GM19328 (cell line): ENCODE measurements around the gene PLCB4.
"Not testable (repeated sequence)": the region's sequence is repeated elsewhere in the genome, so short reads cannot be mapped to it uniquely, and the experiment has no call there.

Experiments used
- ATAC-seq: cut with Tn5 transposase; IDR thresholded peaks from one replicate; pipeline ENCODE4 v1.9.1; 2021; ENCODE audit warnings: mild to moderate bottlenecking, moderate library complexity; ENCODE audit not compliant: unreplicated experiment

The PLCB4 gene

DNA sequence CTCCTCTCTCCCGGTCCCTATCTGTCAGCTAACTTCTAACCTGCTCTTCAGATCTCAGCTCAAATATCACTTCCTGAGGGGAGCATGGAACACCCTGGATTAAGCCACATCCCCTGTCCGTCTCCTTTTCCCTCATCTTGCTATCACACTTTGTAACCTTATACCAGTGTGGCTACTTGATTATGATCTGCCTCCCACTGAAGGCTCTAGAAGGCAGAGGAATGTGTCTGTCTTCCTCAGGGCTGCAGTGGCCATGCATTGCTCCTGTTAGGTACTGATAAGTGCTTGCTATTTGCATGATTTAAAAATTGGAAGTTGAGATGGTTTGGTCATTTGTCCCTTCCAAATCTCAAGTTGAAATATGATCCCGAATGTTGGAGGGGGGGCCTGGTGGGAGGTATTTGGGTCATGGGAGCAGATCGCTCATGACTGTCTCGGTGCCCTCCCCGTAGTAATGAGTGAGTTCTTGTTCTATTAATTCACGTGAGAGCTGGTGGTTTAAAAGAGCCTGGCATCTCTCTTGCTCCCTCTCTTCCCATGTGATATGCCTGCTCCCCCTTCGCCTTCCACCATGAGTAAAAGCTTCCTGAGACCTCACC, 71.4 kb downstream of the PLCB4 start:
- ATAC-seq: no peak

DNA sequence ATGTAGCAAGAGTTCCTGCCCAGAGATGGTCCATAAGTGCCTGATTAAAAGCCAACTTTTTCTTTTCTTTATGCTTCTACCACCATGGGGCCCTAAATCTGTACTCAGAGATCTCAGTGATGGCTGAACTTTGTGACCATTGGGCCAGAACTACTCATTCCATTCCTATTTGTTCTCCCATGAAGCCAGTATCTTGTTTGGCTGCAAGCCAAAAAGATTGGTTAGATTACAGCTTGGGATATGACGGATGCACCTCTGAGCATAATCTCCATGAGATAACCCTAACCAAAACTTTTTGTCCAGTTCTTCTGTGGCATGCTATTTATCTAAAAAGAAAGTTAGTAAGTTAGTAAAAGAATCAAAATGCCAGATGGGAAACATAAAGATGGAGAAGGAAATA, 72.2 kb downstream of the PLCB4 start:
- no peak for ATAC-seq

DNA sequence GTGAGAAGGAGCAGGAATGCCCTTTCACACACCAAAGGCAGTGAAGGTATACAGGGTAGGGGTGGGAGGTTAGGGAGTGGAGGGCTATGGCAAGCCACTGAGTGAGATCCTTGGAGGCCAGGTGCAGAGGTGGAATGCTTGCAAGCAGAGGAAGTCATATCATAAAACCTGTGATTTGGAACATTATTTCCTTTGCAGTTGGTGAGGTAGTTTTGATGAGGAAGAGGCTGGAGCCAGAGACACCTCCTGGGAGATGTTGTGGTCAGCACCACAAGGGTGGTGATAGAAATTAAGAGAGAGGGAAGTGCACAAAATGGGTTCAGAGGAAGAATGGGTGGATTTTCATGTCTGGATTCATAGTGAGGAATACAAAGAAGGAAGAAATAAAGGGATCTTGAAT, 73.0 kb downstream of the PLCB4 start:
- ATAC-seq: no peak

DNA sequence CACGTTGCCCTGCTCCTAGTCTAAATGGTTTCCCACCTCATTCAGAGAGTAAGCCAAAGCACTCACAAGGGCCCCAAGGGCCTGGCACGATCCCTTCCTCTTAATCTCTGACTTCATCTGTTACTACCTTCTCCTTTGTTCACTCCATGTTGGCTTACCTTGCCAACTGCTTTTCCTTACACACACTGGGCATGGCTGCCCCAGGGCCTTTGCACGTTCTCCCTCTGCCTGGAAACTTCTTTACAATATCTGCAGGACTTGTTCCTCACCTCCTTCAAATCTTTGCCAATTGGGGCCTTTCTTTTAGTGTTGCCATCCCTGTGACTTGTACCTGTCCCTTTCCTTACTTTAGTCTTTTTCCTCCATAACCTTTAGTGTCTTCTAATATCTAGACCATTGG, 73.9 kb downstream of the PLCB4 start:
- no peak for ATAC-seq

DNA sequence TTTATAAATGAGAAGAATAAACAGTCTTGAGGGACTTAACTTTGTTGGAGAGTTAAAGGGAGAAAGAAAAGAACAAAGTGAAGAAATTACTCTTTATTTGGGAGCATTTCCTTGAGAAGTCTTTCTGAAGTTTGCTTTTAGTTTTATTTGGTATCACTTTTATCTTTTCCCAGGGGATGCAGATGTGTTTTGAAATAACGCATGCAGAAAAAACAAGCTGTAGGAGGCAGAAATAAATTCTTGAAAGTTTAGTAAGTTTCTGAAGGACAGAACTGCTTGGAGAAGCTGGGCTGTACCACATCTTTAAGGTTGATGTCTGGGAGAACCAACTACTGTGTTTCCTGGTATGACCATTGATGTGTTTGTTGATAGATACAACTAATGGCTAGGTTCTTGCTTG, 75.0 kb downstream of the PLCB4 start:
- ATAC-seq: no peak

DNA sequence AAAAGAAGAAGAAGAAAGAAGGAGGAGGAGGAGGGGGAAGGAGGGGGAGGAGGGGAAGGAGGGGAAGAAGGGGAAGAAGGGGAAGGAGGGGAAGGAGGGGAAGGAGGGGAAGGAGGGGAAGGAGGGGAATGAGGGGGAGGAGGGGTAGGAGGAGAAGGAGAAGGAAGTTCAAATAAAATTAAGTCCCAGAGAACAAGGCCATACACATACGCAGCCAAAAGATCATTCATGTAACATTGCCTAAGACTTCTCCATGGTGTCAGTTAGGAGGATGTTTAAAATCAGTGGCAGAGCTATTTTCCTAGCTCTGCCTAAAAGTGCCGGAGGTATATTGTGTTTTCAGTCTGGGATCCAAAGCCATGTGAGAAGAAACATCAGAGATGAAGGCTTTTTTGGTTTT, 75.8 kb downstream of the PLCB4 start:
- no peak for ATAC-seq

DNA sequence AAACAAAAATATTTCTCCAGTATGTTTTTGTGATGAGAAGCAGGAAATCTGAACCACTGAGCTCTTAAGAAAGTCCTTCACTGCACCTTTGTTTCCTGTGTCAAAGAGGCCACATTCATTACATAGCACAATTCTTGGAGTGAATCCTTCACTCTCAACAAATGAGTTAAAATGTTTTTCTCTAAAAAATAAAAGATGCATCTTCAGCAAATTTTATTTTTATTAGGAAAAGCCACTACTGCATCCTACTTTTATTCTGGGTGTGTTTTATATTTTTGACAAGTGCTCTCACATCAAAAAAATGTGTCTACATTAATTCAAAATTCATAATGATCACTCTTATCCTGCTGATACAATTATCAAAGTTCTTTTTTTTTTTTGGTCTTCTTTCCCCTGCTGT, 76.3 kb downstream of the PLCB4 start:
- ATAC-seq: no peak

DNA sequence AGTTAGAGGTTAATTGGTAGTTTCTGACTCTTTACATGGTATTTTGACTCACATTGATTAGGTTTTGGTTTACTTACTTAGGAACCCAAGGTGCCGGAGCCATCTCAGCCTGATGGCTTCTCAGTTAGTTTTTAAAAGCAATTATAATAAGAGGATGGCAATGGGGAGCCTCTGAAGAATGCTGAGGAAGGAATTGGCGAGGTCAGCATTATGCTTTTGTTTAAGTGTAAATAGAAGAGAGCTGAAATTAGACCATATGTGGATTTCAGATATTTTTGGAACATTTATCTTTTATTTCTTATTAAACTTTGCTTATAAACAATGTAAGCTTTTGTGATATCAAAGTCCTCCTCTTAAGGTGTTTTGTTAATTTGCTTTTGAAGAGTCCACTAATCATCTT, 77.8 kb downstream of the PLCB4 start:
- ATAC-seq: no peak

DNA sequence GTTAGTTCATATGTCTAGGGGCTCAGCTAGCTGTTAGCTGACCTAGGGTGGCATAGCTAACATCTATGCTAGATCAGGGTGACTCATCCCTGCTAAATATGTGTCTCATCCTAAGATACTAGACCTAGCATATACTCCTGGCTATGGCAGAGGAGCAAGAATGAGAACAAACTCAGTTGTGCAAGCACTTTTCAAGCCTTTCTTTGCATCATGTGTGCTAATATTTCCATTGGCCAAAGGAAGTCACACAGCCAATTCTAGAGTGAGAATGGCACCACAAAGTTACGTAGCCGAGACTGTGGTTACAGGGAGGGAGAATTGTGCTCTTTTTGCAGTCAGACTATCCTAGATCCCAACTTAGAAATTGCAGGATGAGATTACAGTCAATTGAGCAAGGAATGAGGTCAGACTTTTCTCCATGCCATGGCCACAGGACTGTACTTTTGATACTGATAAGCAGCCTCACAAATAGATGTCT, 78.7 kb downstream of the PLCB4 start:
- ATAC-seq: no peak

DNA sequence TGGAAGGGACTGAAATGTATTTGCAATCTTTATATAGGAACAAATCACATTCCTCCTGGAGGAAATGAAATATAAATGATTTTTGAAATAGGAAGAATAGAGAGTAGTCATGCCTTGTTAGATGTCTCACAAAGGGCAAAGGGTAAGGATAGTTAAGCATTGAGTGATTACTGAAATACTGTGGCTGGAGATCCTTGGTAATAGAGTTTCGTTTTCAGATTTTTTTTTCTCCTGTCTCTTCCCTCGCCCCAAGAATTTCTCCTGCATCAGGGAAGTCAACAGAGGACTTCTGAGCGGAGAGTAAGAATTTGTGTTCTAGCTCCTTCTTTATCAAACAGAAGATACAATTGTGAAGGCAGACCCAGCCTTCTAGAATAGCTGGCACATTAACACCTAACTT, 79.4 kb downstream of the PLCB4 start:
- ATAC-seq: no peak

DNA sequence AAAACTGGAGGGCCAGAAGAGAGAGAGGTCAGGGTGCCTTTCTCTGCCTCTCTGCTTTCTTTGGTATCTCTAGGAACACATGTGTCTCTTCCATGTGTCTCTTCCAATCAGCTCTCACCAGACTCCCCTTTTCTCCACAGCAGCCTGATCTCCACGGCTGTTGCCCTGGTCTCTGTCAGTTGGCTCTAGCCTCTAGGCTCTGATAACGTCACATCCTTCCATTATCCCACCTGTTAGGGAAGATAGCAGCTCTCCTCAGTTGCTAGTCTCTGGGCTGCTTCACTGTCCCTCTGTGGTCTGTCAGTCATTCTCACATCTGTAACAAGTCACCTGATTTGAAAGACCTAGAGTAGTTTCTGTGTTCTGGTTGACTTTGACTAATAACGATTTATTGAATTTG, 80.2 kb downstream of the PLCB4 start:
- ATAC-seq: no peak

DNA sequence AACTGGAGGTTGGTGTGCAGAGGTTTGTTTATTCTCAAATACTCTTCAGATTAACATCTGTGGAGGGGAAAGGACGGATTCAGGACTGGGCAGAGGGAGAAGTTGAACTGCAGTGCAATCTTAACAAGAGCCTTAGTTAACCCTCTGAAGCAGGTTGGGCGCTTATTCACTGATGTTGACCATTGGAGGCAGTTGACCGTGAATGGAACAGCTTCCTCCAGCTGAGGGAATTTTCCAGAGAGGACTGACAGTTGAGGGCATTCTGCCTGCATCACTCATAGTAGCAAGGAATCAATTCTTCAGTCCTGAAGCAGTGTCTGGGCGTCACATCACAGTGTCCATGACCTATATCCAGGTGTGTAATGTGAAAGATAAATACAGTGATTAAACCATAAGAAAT, 80.9 kb downstream of the PLCB4 start:
- no peak for ATAC-seq

DNA sequence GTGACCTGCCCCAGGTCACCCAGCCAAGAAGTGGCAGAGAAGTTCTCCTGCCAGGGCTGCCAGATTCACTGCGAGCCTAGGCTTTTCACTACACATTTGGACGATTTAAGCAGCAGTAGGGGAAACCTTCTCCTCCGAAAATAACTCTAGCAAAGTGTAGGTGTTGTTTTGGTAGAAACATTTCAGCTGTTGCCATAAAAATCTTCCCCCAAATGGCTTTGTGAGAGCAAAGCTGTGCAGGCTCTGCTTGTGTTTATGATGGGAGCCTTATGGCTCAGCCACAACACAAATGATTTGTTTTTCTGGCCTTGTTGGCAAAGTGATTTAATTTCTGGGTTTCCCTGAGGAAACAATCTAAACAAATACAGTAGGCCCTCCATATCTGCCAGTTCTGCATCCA, 81.8 kb downstream of the PLCB4 start:
- ATAC-seq: no peak

DNA sequence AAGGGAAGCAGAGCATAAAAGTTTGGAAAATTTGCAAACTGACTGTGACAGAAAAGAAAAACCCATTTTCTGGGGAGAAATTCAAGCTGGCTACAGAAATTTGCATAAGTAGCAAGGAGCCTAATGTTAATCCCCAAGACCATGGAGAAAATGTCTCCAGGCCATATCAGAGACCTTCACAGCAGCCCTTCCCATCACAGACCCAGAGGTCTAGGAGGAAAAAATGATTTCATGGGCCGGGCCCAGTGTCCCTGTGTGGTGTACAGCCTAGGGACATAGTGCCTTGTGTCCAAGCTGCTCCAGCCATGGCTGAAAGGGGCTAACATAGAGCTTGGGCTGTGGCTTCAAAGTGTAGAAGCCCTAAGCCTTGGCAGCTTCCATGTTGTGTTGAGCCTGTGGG, 83.3 kb downstream of the PLCB4 start:
- not testable (repeated sequence) for ATAC-seq

DNA sequence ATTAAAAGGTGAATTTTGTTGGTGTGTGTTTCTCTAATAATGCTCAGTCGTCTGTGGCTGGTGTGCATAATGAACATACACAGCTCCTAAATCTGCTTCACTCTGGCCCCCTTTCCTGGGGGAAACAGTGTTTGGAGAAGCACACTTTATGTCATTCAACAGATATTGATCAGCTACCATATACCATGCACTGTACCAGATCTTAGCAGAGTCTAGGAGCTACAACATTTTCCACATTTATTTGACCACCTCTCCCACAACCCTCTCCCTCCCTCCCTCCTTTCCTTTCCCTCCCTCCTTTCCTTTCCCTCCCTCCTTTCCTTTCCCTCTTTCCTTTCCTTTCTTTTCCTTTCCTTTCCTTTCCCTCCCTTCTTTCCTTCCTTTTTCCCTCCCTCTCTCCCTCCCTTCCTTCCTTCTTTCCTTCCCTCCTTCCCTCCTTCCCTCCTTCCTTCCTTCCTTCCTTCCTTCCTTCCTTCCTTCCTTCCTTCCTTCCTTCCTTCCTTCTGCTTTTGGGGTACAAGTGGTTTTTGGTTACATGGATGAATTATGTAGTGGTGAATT, 85.7 kb downstream of the PLCB4 start:
- ATAC-seq: no peak

DNA sequence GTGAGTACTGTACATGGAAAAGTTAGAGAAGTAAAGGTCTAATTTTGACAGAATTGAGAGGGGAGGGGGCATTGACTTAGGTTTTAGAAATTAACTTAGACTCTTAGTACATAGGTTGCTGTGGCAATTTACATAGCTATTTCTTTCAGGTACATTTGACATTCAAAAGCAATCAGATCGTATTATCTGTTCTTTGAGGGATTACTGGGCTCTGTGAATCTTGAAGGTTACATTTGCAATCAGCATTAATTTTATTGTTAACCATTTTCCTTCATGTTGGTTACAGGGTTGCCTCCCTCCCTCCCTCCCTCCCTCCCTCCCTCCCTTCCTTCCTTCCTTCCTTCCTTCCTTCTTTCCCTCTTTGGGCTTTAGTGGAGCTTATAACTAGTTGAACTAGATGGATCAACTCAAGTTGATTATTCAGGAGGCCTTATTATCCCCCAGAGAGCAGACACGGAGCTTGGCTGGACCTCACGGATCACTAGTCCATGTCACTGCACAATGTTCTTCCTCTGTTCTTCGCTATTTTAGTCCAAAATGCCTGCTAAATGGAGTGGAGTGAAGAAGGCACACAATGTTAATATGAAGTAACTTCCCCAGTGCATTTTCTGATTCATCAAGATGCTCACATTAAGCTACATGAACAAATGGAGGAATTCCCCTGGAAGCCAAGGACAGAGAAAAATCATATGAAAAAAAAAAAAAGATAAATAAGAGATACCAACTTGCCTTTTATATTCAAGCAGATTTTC, 87.8 kb downstream of the PLCB4 start:
- no peak for ATAC-seq

DNA sequence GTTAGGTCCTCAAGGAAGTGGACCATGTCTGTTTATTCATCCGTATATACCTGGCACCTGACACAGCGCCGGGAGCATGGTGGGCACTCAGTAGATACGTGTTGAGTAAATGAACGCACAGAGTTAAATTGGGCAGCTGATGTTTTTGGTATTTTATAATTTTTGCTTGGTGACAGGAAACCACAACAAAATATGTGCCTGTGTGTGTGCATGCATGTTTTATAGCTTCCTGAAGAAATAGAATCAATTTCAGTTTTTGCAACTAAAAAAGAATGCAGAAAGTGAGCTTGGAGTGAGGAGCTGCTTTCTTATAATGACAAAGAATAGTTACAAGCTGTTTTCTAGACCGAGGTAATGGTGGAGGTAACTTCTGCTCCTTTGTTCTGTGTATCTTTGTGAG, 91.4 kb downstream of the PLCB4 start:
- ATAC-seq: no peak

DNA sequence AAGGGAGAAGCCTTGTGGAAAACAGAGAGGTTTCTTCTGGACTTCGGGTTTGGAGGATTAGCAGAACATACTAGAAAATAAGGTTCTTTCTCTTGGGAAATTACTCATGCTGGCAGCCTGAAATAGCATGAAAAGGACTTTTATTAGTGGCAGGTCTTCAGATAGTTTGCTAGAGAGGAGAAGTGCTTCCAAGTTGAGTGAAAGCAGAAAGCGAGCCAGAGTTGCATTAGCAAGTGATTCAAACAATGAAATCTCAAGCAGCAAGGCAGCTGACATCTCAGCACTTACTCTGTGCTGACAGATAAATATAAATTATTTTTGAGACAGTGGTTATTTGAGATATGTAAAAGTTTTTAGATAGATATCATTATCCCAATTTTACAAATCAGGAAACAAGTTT, 91.9 kb downstream of the PLCB4 start:
- no peak for ATAC-seq

DNA sequence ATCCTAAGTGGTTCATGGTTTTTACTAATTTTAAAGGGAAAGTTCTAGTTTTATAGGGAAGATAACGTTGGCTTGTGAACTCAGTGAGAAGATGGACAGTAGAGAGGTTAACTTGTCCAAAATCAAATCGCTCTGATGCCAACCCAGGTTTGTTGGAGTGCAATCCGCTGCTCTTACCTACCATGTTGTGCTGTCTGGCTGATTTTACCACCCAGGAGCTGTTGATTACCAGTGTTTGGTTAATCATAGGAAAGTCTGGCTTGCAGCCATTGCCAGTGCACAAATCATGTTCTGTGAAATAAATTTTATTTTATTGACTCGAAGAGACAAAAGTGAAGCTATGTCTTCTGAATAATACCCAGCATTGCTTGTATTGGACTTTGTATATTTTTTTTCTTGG, 92.4 kb downstream of the PLCB4 start:
- no peak for ATAC-seq

DNA sequence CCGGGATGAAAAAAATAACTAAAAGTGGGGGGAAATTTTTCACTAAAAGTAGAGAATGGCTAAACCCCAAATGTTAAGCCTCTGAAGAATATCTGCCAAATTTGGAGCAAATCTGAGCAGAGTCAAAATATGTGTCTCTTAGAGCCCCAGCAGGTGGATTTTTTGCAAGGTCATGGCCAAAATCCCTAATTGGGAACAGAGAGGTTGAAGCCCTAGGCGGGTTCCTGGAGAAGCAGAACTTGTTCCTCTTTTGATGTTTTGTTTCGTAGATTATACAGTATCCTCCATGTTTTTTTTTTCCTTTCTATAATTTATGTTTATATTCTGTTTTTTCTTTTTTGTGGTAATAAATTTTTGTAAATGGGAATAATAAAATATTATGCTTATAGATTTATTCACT, 94.4 kb downstream of the PLCB4 start:
- ATAC-seq: no peak

DNA sequence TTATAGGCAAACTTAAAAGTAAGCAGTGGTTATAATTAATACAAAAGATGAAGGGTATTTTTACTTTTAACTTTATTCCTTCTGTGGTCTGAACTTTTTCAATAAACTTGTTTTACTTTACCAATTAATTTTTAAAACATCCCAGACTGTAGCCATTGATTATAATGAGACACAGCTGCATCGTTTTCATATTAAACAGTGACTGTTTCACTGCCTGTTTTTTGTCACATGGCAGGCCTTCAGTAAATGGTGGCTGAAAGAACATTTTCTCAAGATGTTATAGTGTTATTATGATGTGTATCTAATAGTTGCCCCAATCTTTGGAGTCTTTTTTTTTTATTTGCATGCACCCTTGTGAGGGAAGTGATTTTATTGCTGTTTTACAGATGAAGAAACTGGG, 95.1 kb downstream of the PLCB4 start:
- ATAC-seq: no peak

DNA sequence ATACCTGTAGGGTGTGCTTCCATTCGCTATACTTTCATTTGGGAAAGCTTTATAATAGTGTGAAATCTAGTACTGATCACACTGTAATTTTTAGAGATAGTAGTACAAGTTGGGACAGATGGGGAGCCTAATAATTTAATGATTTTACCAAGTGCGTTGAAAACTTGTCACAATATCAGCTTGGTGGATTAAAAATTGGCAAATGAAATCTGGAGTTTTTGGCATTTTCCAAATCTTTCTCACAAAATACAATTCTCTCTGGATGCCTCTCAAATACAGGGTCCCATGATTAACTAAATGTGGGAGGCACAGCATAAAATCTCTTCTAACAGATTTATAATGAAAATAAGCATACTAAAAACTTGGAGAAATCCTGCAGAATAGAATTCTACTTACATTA, 96.4 kb downstream of the PLCB4 start:
- no peak for ATAC-seq
